DOHH2 (cell line): Measurements from ENCODE around the gene CDKL2.
"Not testable (repeated sequence)": the region's sequence is repeated elsewhere in the genome, so short reads cannot be mapped to it uniquely, and the experiment has no call there.

Experiments used
- H3F3A ChIP-seq: fragments of 200-600 bp; sonication (generic), shearing (Covaris generic); 2 replicates; pipeline ENCODE4 v1.6.0; 2016; ENCODE audit warnings: antibody characterized with exemption, mild to moderate bottlenecking; ENCODE audit not compliant: control insufficient read depth, insufficient read depth
- H3K27ac ChIP-seq: fragments of 200-600 bp; sonication (generic); 2 replicates; pipeline ENCODE4 v1.5.1; 2014; ENCODE audit warnings: low read depth, mild to moderate bottlenecking, low read length, moderate library complexity
- H3K27me3 ChIP-seq: fragments of 200-600 bp; sonication (generic); 2 replicates; pipeline ENCODE4 v1.6.1; 2014; ENCODE audit warnings: mild to moderate bottlenecking, low read length, mixed read lengths; ENCODE audit not compliant: control insufficient read depth
- H3K36me3 ChIP-seq: fragments of 200-600 bp; sonication (generic); 2 replicates; pipeline ENCODE4 v1.6.1; 2014; ENCODE audit warnings: mild to moderate bottlenecking, low read length, moderate library complexity, mixed read lengths; ENCODE audit not compliant: control insufficient read depth
- H3K4me1 ChIP-seq: fragments of 200-600 bp; sonication (generic); 2 replicates; pipeline ENCODE4 v1.6.1; 2014; ENCODE audit warnings: mild to moderate bottlenecking, low read length, mixed read lengths; ENCODE audit not compliant: control insufficient read depth
- H3K4me2 ChIP-seq: fragments of 200-600 bp; sonication (generic); 2 replicates; pipeline ENCODE4 v1.6.0; 2014; ENCODE audit warnings: mild to moderate bottlenecking, low read length, moderate library complexity
- H3K4me3 ChIP-seq: fragments of 200-600 bp; sonication (generic); 2 replicates; pipeline ENCODE4 v1.5.1; 2014; ENCODE audit warnings: mild to moderate bottlenecking, low read length, mixed read lengths
- H3K79me2 ChIP-seq: fragments of 200-600 bp; sonication (generic); 2 replicates; pipeline ENCODE4 v1.6.1; 2014; ENCODE audit warnings: mild to moderate bottlenecking, low read length, mixed read lengths; ENCODE audit not compliant: control insufficient read depth
- H3K9me2 ChIP-seq: fragments of 200-600 bp; sonication (generic); replicated peaks from 2 replicates; pipeline ENCODE4 v1.6.1; 2014; ENCODE audit warnings: mild to moderate bottlenecking, low read length, mixed read lengths; ENCODE audit not compliant: control insufficient read depth
- H3K9me3 ChIP-seq: fragments of 200-600 bp; sonication (generic); 2 replicates; pipeline ENCODE4 v1.6.1; 2014; ENCODE audit warnings: antibody characterized with exemption, low read length, mixed read lengths; ENCODE audit not compliant: control insufficient read depth, insufficient read depth
- H4K20me1 ChIP-seq: fragments of 200-600 bp; sonication (generic); 2 replicates; pipeline ENCODE4 v1.6.0; 2014; ENCODE audit warnings: low read depth, mild to moderate bottlenecking, antibody characterized with exemption, low read length, moderate library complexity; ENCODE audit not compliant: control insufficient read depth, insufficient read depth
- EZH2phosphoT487 ChIP-seq: fragments of 200-600 bp; sonication (generic); IDR thresholded peaks from 2 replicates; pipeline ENCODE4 v1.6.1; 2017; ENCODE audit warnings: borderline replicate concordance, mild to moderate bottlenecking, antibody characterized with exemption, low read length, moderate library complexity, mixed read lengths
- TF ChIP-seq, protein P1 (sequence below): fragments of 200-600 bp; sonication (generic); IDR thresholded peaks from one replicate; pipeline ENCODE4 v1.5.1; 2014; ENCODE audit warnings: antibody characterized with exemption, mild to moderate bottlenecking, low read depth, low read length; ENCODE audit not compliant: poor library complexity, severe bottlenecking

The CDKL2 gene

GRCh38 chr4:75672461-75673026 is 42.2 kb upstream of the CDKL2 start:
- Histone ChIP-seq H3F3A (0 out of 2 replicates have a peak, but pooled peaks cover 3% of the 10 kb centered on the region), H3K4me3 (peak overlapping the region; percentile 95), H3K27ac (peak overlapping the region; percentile 77), H3K9me3 (no peaks in the 10 kb centered on the region), H4K20me1 (peaks cover 38% of the 10 kb centered on the region), H3K4me2 (peak overlapping the region; percentile 73), H3K36me3 (peaks cover 42% of the 10 kb centered on the region), H3K4me1 (peaks cover 47% of the 10 kb centered on the region), H3K79me2 (peaks cover 56% of the 10 kb centered on the region), H3K27me3 (no peaks in the 10 kb centered on the region), H3K9me2 (no peaks in the 10 kb centered on the region)
- TF ChIP-seq, protein P1, sequence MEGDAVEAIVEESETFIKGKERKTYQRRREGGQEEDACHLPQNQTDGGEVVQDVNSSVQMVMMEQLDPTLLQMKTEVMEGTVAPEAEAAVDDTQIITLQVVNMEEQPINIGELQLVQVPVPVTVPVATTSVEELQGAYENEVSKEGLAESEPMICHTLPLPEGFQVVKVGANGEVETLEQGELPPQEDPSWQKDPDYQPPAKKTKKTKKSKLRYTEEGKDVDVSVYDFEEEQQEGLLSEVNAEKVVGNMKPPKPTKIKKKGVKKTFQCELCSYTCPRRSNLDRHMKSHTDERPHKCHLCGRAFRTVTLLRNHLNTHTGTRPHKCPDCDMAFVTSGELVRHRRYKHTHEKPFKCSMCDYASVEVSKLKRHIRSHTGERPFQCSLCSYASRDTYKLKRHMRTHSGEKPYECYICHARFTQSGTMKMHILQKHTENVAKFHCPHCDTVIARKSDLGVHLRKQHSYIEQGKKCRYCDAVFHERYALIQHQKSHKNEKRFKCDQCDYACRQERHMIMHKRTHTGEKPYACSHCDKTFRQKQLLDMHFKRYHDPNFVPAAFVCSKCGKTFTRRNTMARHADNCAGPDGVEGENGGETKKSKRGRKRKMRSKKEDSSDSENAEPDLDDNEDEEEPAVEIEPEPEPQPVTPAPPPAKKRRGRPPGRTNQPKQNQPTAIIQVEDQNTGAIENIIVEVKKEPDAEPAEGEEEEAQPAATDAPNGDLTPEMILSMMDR, result no peak
- TF ChIP-seq EZH2phosphoT487, result no peak

DNA sequence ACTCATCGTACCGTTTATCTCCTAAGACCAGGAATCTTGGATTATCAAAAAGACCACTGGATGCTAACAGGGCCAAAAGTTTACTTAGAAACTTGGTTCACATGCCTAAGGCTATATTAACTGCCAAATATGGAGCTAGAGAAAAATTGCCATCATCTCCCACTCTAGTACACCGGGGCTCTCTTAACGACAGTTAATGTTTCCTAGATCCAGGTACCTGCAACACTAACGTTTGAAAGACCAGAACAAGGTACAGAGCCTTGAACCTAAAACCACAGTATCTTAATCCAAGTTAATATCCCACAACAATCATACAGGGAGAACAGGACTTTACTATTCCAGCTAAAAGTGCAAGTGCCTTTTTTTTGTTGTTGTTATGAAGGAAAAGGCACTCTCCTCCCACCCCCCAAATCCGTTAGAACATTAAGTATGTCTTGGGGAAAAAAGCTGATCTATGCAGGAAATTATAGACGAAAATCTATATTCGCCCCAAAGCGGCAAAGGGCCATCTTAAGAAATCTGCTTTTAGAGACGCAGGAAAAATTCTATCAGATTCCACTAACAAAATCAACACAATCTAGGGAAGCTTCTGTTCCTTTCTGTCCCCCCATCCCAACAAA is 41.6 kb upstream of the CDKL2 start:
- peaks cover 47% of the 10 kb centered on the region for H3K4me1 ChIP-seq
- peaks cover 43% of the 10 kb centered on the region for H3K36me3 ChIP-seq
- TF ChIP-seq, protein P1, result no peak
- no peak for TF ChIP-seq EZH2phosphoT487
- peaks cover 38% of the 10 kb centered on the region for H4K20me1 ChIP-seq
- H3K27me3 ChIP-seq, result no peaks in the 10 kb centered on the region
- H3K27ac ChIP-seq, result peak overlapping the region; percentile 77
- 0 out of 2 replicates have a peak, but pooled peaks cover 3% of the 10 kb centered on the region for H3F3A ChIP-seq
- peak overlapping the region; percentile 73 for H3K4me2 ChIP-seq
- H3K9me3 ChIP-seq, result no peaks in the 10 kb centered on the region
- H3K4me3 ChIP-seq, result peak overlapping the region; percentile 95
- no peaks in the 10 kb centered on the region for H3K9me2 ChIP-seq
- H3K79me2 ChIP-seq, result peaks cover 62% of the 10 kb centered on the region

GRCh38 chr4:75668596-75668995 is 38.3 kb upstream of the CDKL2 start:
- no peaks in the 10 kb centered on the region for H3K27me3 ChIP-seq
- H3K4me2 ChIP-seq, result peak overlapping the region; percentile 33
- peaks cover 49% of the 10 kb centered on the region for H3K4me1 ChIP-seq
- H3F3A ChIP-seq, result no peaks in the 10 kb centered on the region
- no peak overlapping the region for H3K27ac ChIP-seq
- H3K36me3 ChIP-seq, result peaks cover 61% of the 10 kb centered on the region
- H3K79me2 ChIP-seq, result peaks cover 95% of the 10 kb centered on the region
- H3K9me2 ChIP-seq, result no peaks in the 10 kb centered on the region
- TF ChIP-seq, protein P1, result no peak
- no peak for TF ChIP-seq EZH2phosphoT487
- peaks cover 60% of the 10 kb centered on the region for H4K20me1 ChIP-seq
- no peak overlapping the region for H3K4me3 ChIP-seq
- no peaks in the 10 kb centered on the region for H3K9me3 ChIP-seq

DNA sequence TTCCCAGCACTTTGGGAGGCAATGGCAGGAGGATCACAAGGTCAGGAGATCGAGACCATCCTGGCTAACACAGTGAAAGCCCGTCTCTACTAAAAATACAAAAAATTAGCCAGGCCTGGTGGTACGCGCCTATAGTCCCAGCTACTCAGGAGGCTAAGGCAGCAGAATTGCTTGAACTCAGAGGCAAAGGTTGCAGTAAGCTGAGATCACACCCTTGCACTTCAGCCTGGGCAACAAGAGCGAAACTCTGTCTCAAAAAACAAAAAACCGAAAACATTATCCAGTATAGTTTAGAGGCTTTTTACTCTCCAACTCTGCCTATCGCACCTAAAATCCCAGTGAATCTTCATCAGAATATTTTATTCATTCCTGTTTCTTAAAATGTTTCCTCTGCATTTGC is 37.3 kb upstream of the CDKL2 start:
- not testable (repeated sequence) for H3K4me3 ChIP-seq
- 0 out of 2 replicates have a peak overlapping the region, but pooled peaks have one; percentile 33 for H3K4me2 ChIP-seq

More for the DNA sequence above, 37.3 kb upstream of the CDKL2 start:
- peaks cover 100% of the 10 kb centered on the region for H3K79me2 ChIP-seq
- peaks cover 60% of the 10 kb centered on the region for H4K20me1 ChIP-seq
- not testable (repeated sequence) for H3K27me3 ChIP-seq, H3K9me3 ChIP-seq, H3F3A ChIP-seq, H3K9me2 ChIP-seq, H3K27ac ChIP-seq
- H3K4me1 ChIP-seq, result peaks cover 54% of the 10 kb centered on the region
- peaks cover 63% of the 10 kb centered on the region for H3K36me3 ChIP-seq
